ENCODE measurements around the gene PAK6. TPM values are rescaled to one million over a fixed set of nuclear protein-coding genes. Genes with fewer than 3 reads are reported as not detected.

Gene PAK6
- total and polyA plus RNA-seq, 2 experiments from 2014 or later: 2.6 to 2.7 TPM

DNA sequence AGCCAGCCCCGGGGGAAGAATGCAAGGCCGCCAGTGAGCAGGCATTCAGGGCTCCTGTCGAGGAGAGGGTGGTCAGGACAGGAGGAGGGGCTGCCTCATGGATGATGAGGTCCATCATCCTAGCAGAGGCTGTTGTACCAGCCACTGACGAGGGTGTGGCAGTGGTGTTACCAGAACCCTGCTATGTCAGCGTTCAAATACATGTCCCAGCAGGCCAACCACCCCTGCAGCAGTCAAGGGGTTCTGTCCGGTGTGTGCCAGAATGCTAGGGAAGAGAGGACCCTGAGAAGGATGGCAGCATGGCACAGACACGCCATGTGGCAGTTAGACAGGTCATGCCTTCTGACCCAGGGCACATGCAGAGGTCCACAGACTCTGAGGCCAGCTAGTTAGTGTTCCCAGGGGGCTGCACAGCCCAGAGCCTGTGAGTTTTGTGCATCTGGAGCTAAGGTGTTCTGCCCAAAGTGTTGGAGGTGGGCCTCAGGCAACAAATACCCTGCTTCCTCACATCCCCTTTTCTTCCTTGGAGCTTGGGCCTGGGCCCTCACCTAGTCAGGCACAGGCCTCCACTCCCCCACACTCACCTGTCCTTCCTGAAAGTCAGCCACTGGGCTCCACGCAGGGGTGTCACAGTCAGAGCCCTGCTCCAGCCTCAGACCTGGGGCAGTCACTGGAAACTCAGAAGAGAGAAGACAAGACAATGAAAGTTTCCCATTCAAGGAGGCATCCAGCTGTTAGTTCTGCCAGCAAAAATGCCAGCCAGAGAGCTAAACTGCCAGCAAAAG, 7.8 kb downstream of the PAK6 start:
- Histone ChIP-seq H3K27me3 (peaks cover 11% of the 10 kb centered on the region), H3K9me2 (replicated peaks; ENCODE audit: insufficient read depth) (no peaks in the 10 kb centered on the region), H3K27ac (no peak overlapping the region), H3K9me3 (ENCODE audit: low read depth) (no peaks in the 10 kb centered on the region), H3K36me3 (replicated peaks; ENCODE audit: insufficient read depth, low read depth) (no peaks in the 10 kb centered on the region), H2AFZ (no peak overlapping the region), H3K4me3 (no peak overlapping the region), H3K79me2 (no peaks in the 10 kb centered on the region), H3K4me1 (ENCODE audit: insufficient read depth) (peaks cover 9% of the 10 kb centered on the region), H4K20me1 (ENCODE audit: insufficient read depth, poor library complexity, severe bottlenecking) (no peaks in the 10 kb centered on the region), H3K4me2 (no peak overlapping the region)
- no peak for DNase-seq (ENCODE audit: low spot score)
- 93% methylated on average over 8 of the region's 8 CpGs for whole genome bisulfite sequencing (ENCODE audit: low lambda C conversion rate, missing lambda C conversion rate)
- TF ChIP-seq EZH2 (IDR thresholded peaks at IDR 0.05; ENCODE audit: borderline replicate concordance) (no peak), EZH2phosphoT487 (IDR thresholded peaks at IDR 0.05; ENCODE audit: low read depth, severe bottlenecking, unreplicated experiment) (no peak)
- TF ChIP-seq, protein P1, sequence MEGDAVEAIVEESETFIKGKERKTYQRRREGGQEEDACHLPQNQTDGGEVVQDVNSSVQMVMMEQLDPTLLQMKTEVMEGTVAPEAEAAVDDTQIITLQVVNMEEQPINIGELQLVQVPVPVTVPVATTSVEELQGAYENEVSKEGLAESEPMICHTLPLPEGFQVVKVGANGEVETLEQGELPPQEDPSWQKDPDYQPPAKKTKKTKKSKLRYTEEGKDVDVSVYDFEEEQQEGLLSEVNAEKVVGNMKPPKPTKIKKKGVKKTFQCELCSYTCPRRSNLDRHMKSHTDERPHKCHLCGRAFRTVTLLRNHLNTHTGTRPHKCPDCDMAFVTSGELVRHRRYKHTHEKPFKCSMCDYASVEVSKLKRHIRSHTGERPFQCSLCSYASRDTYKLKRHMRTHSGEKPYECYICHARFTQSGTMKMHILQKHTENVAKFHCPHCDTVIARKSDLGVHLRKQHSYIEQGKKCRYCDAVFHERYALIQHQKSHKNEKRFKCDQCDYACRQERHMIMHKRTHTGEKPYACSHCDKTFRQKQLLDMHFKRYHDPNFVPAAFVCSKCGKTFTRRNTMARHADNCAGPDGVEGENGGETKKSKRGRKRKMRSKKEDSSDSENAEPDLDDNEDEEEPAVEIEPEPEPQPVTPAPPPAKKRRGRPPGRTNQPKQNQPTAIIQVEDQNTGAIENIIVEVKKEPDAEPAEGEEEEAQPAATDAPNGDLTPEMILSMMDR (IDR thresholded peaks at IDR 0.05; ENCODE audit: poor library complexity): no peak

DNA sequence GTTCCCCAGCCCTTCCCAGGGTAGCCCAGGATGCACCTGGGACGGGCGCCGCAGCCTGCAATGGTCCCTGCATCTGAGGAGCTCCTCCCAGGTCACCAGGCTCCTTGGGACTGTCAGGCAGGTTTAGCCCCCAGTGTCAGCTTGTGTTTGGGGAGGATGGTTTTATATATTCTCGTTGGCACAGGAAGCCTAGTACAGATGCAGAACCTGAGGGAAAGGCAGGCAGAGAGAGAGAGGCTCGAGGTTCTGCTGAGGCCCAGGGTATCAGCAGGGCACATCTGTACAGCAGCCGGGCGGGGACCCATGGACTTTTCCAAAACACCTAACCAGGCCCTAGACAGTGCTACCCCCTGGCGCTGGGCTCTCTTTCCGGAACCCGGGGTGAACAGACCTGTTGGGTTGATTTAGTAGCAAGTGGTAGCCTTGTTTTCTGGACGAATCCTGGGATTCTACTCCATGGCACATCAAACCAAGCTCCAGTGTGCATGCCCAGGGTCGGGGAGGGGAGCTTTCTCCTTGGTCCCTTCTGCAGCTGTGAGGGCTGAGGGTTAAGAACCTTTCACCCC, 8.6 kb downstream of the PAK6 start:
- Histone ChIP-seq H4K20me1 (ENCODE audit: insufficient read depth, poor library complexity, severe bottlenecking) (no peaks in the 10 kb centered on the region), H3K36me3 (replicated peaks; ENCODE audit: insufficient read depth, low read depth) (no peaks in the 10 kb centered on the region), H3K4me1 (ENCODE audit: insufficient read depth) (peaks cover 9% of the 10 kb centered on the region), H3K4me2 (no peak overlapping the region), H3K9me3 (ENCODE audit: low read depth) (no peaks in the 10 kb centered on the region), H2AFZ (no peak overlapping the region), H3K27me3 (peaks cover 15% of the 10 kb centered on the region), H3K4me3 (no peak overlapping the region), H3K27ac (no peak overlapping the region), H3K79me2 (no peaks in the 10 kb centered on the region), H3K9me2 (replicated peaks; ENCODE audit: insufficient read depth) (no peaks in the 10 kb centered on the region)
- TF ChIP-seq, protein P1 (IDR thresholded peaks at IDR 0.05; ENCODE audit: poor library complexity): no peak
- TF ChIP-seq EZH2phosphoT487 (IDR thresholded peaks at IDR 0.05; ENCODE audit: low read depth, severe bottlenecking, unreplicated experiment): no peak
- TF ChIP-seq EZH2 (IDR thresholded peaks at IDR 0.05; ENCODE audit: borderline replicate concordance): no peak
- WGBS (ENCODE audit: low lambda C conversion rate, missing lambda C conversion rate): 93% methylated on average over 12 of the region's 12 CpGs
- DNase-seq (ENCODE audit: low spot score): no peak

DNA sequence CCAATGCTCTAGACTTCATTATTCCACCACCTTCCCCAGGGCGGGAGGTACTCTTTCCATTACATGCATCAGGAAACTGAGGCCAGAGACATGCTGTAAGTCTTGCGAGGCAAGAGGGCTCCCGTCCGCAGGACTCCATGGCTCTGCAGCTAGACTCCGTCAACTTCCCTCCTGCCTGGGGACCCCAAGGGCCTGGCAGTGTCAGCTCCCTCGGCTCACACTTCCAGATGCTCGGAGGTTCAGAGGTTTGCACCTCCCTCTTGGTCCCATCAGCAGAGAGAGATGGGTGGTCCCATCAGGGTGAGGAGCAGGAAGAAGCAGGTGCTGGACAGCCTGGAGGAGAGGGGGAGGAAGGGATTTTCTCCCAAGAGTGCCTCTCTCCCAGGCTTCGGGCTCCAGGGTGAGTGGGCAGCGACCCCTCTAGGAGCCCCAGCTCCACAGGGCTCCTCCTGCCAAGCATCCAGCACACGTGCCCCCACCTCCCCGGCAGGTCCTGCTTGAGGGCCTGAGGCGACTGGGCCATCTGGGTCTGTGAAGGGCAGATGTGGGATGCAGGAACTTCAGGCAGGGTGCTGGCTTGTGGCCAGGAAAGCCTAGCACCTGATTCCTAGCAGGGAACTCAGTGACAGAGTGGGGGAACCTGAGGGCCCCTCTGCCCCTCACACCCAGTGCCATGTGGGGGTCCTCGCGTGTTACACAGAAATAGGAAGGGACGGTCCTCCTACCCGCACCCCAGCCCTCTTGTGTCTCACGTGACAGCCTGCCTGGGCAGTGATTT, 9.3 kb downstream of the PAK6 start:
- no peaks in the 10 kb centered on the region for H4K20me1 ChIP-seq (ENCODE audit: insufficient read depth, poor library complexity, severe bottlenecking)
- peaks cover 15% of the 10 kb centered on the region for H3K27me3 ChIP-seq
- H3K36me3 ChIP-seq (replicated peaks; ENCODE audit: insufficient read depth, low read depth): no peaks in the 10 kb centered on the region
- no peaks in the 10 kb centered on the region for H3K79me2 ChIP-seq
- H3K9me3 ChIP-seq (ENCODE audit: low read depth): no peaks in the 10 kb centered on the region
- WGBS (ENCODE audit: low lambda C conversion rate, missing lambda C conversion rate): 91% methylated on average over 17 of the region's 17 CpGs
- peaks cover 10% of the 10 kb centered on the region for H3K4me1 ChIP-seq (ENCODE audit: insufficient read depth)
- no peak overlapping the region for H3K27ac ChIP-seq
- H3K9me2 ChIP-seq (replicated peaks; ENCODE audit: insufficient read depth): no peaks in the 10 kb centered on the region
- H3K4me2 ChIP-seq: no peak overlapping the region
- no peak for DNase-seq (ENCODE audit: low spot score)
- H2AFZ ChIP-seq: no peak overlapping the region
- no peak overlapping the region for H3K4me3 ChIP-seq
- TF ChIP-seq, protein P1 (IDR thresholded peaks at IDR 0.05; ENCODE audit: poor library complexity): no peak
- TF ChIP-seq EZH2 (IDR thresholded peaks at IDR 0.05; ENCODE audit: borderline replicate concordance): no peak
- no peak for TF ChIP-seq EZH2phosphoT487 (IDR thresholded peaks at IDR 0.05; ENCODE audit: low read depth, severe bottlenecking, unreplicated experiment)

Data from hepatocyte (in vitro differentiated cells).